ENCODE results near the gene UBTD1. TPM values are rescaled to one million over a fixed set of nuclear protein-coding genes. Genes with fewer than 3 reads are reported as not detected.

UBTD1 gene
- polyA plus RNA-seq, 1 donor: 4.1 TPM

- no peaks in the 10 kb centered on the region for H3K27me3 ChIP-seq (ENCODE audit: control insufficient read depth, insufficient read depth, low read length)
- no peaks in the 10 kb centered on the region for H3K4me1 ChIP-seq (ENCODE audit: control insufficient read depth, insufficient read depth, low read length)
- no peak overlapping the region for H3K27ac ChIP-seq (ENCODE audit: low read length)
- no peaks in the 10 kb centered on the region for H3K36me3 ChIP-seq (ENCODE audit: control insufficient read depth, insufficient read depth, low read length)
- H3K4me3 ChIP-seq (ENCODE audit: low read length): no peak overlapping the region
- DNase-seq: no peak
- no CpG with 5 or more reads among the region's 4 CpGs for WGBS (ENCODE audit: insufficient coverage, low lambda C conversion rate)
- no peaks in the 10 kb centered on the region for H3K9me3 ChIP-seq (ENCODE audit: control insufficient read depth, low read depth, low read length)
Observed at GRCh38 chr10:97538411-97538810, 39.7 kb downstream of the UBTD1 start.

GRCh38 chr10:97538839-97539238 is 40.1 kb downstream of the UBTD1 start:
- no CpG with 5 or more reads among the region's 4 CpGs for WGBS (ENCODE audit: insufficient coverage, low lambda C conversion rate)
- no peak for DNase-seq
- Histone ChIP-seq H3K27ac (ENCODE audit: low read length) (no peak overlapping the region), H3K9me3 (ENCODE audit: control insufficient read depth, low read depth, low read length) (no peaks in the 10 kb centered on the region), H3K36me3 (ENCODE audit: control insufficient read depth, insufficient read depth, low read length) (no peaks in the 10 kb centered on the region), H3K27me3 (ENCODE audit: control insufficient read depth, insufficient read depth, low read length) (no peaks in the 10 kb centered on the region), H3K4me3 (ENCODE audit: low read length) (no peak overlapping the region), H3K4me1 (ENCODE audit: control insufficient read depth, insufficient read depth, low read length) (no peaks in the 10 kb centered on the region)

GRCh38 chr10:97539523-97540200 is 40.9 kb downstream of the UBTD1 start:
- Histone ChIP-seq H3K36me3 (ENCODE audit: control insufficient read depth, insufficient read depth, low read length) (no peaks in the 10 kb centered on the region), H3K27me3 (ENCODE audit: control insufficient read depth, insufficient read depth, low read length) (no peaks in the 10 kb centered on the region), H3K9me3 (ENCODE audit: control insufficient read depth, low read depth, low read length) (no peaks in the 10 kb centered on the region), H3K4me1 (ENCODE audit: control insufficient read depth, insufficient read depth, low read length) (no peaks in the 10 kb centered on the region), H3K27ac (ENCODE audit: low read length) (no peak overlapping the region), H3K4me3 (ENCODE audit: low read length) (no peak overlapping the region)
- WGBS (ENCODE audit: insufficient coverage, low lambda C conversion rate): no CpG with 5 or more reads among the region's 6 CpGs
- no peak for DNase-seq

- WGBS (ENCODE audit: insufficient coverage, low lambda C conversion rate): 100% methylated on average over 1 of the region's 14 CpGs
- H3K27me3 ChIP-seq (ENCODE audit: control insufficient read depth, insufficient read depth, low read length): no peaks in the 10 kb centered on the region
- DNase-seq: no peak
- no peak overlapping the region for H3K4me3 ChIP-seq (ENCODE audit: low read length)
- no peaks in the 10 kb centered on the region for H3K4me1 ChIP-seq (ENCODE audit: control insufficient read depth, insufficient read depth, low read length)
- no peaks in the 10 kb centered on the region for H3K36me3 ChIP-seq (ENCODE audit: control insufficient read depth, insufficient read depth, low read length)
- no peak overlapping the region for H3K27ac ChIP-seq (ENCODE audit: low read length)
- H3K9me3 ChIP-seq (ENCODE audit: control insufficient read depth, low read depth, low read length): no peaks in the 10 kb centered on the region
Observed at GRCh38 chr10:97540669-97541500, 42.2 kb downstream of the UBTD1 start.

GRCh38 chr10:97542169-97543024 is 43.7 kb downstream of the UBTD1 start:
- no peaks in the 10 kb centered on the region for H3K36me3 ChIP-seq (ENCODE audit: control insufficient read depth, insufficient read depth, low read length)
- no peaks in the 10 kb centered on the region for H3K9me3 ChIP-seq (ENCODE audit: control insufficient read depth, low read depth, low read length)
- no CpG with 5 or more reads among the region's 9 CpGs for WGBS (ENCODE audit: insufficient coverage, low lambda C conversion rate)
- peak; percentile 18 to 29 for DNase-seq
- no peak overlapping the region for H3K4me3 ChIP-seq (ENCODE audit: low read length)
- H3K27me3 ChIP-seq (ENCODE audit: control insufficient read depth, insufficient read depth, low read length): no peaks in the 10 kb centered on the region
- peak overlapping the region; percentile 12 for H3K27ac ChIP-seq (ENCODE audit: low read length)
- no peaks in the 10 kb centered on the region for H3K4me1 ChIP-seq (ENCODE audit: control insufficient read depth, insufficient read depth, low read length)

- DNase-seq: peak; percentile 26 to 27
- no peaks in the 10 kb centered on the region for H3K36me3 ChIP-seq (ENCODE audit: control insufficient read depth, insufficient read depth, low read length)
- H3K27me3 ChIP-seq (ENCODE audit: control insufficient read depth, insufficient read depth, low read length): no peaks in the 10 kb centered on the region
- no CpG with 5 or more reads among the region's 10 CpGs for WGBS (ENCODE audit: insufficient coverage, low lambda C conversion rate)
- no peaks in the 10 kb centered on the region for H3K9me3 ChIP-seq (ENCODE audit: control insufficient read depth, low read depth, low read length)
- no peak overlapping the region for H3K27ac ChIP-seq (ENCODE audit: low read length)
- H3K4me3 ChIP-seq (ENCODE audit: low read length): no peak overlapping the region
- H3K4me1 ChIP-seq (ENCODE audit: control insufficient read depth, insufficient read depth, low read length): no peaks in the 10 kb centered on the region
Observed at GRCh38 chr10:97543025-97543546, 44.4 kb downstream of the UBTD1 start.

GRCh38 chr10:97546456-97547270 is 47.9 kb downstream of the UBTD1 start:
- H3K27me3 ChIP-seq (ENCODE audit: control insufficient read depth, insufficient read depth, low read length): no peaks in the 10 kb centered on the region
- H3K4me1 ChIP-seq (ENCODE audit: control insufficient read depth, insufficient read depth, low read length): peaks cover 3% of the 10 kb centered on the region
- H3K4me3 ChIP-seq (ENCODE audit: low read length): no peak overlapping the region
- H3K27ac ChIP-seq (ENCODE audit: low read length): no peak overlapping the region
- no peaks in the 10 kb centered on the region for H3K9me3 ChIP-seq (ENCODE audit: control insufficient read depth, low read depth, low read length)
- 80% methylated on average over 1 of the region's 18 CpGs for WGBS (ENCODE audit: insufficient coverage, low lambda C conversion rate)
- H3K36me3 ChIP-seq (ENCODE audit: control insufficient read depth, insufficient read depth, low read length): no peaks in the 10 kb centered on the region
- DNase-seq: no peak

GRCh38 chr10:97547271-97547600 is 48.5 kb downstream of the UBTD1 start:
- Histone ChIP-seq H3K9me3 (ENCODE audit: control insufficient read depth, low read depth, low read length) (no peaks in the 10 kb centered on the region), H3K27me3 (ENCODE audit: control insufficient read depth, insufficient read depth, low read length) (no peaks in the 10 kb centered on the region), H3K4me1 (ENCODE audit: control insufficient read depth, insufficient read depth, low read length) (peaks cover 3% of the 10 kb centered on the region), H3K36me3 (ENCODE audit: control insufficient read depth, insufficient read depth, low read length) (no peaks in the 10 kb centered on the region), H3K4me3 (ENCODE audit: low read length) (no peak overlapping the region), H3K27ac (ENCODE audit: low read length) (no peak overlapping the region)
- WGBS (ENCODE audit: insufficient coverage, low lambda C conversion rate): no CpG with 5 or more reads among the region's 4 CpGs
- no peak for DNase-seq

GRCh38 chr10:97547962-97548361 is 49.2 kb downstream of the UBTD1 start:
- no peaks in the 10 kb centered on the region for H3K27me3 ChIP-seq (ENCODE audit: control insufficient read depth, insufficient read depth, low read length)
- 67% methylated on average over 1 of the region's 4 CpGs for WGBS (ENCODE audit: insufficient coverage, low lambda C conversion rate)
- no peaks in the 10 kb centered on the region for H3K9me3 ChIP-seq (ENCODE audit: control insufficient read depth, low read depth, low read length)
- no peak overlapping the region for H3K27ac ChIP-seq (ENCODE audit: low read length)
- H3K4me1 ChIP-seq (ENCODE audit: control insufficient read depth, insufficient read depth, low read length): peaks cover 3% of the 10 kb centered on the region
- no peak for DNase-seq
- no peaks in the 10 kb centered on the region for H3K36me3 ChIP-seq (ENCODE audit: control insufficient read depth, insufficient read depth, low read length)
- no peak overlapping the region for H3K4me3 ChIP-seq (ENCODE audit: low read length)
